Right lung (tissue), 5 donors: ENCODE measurements around the gene TIMM13. TPM values are rescaled to one million over a fixed set of nuclear protein-coding genes. Genes with fewer than 3 reads are reported as not detected.
"Not testable (repeated sequence)": the region's sequence is repeated elsewhere in the genome, so short reads cannot be mapped to it uniquely, and the experiment has no call there.

ENCODE experiments used
- DNase-seq, 2 donors: peaks; one replicate each; pipeline ENCODE4 v3.0.0-alpha.2; 2013
- polyA plus RNA-seq, 5 donors: library from polyadenylated mRNA; unstranded; fragments of 120-200 nt; gene quantifications; one replicate each; pipeline versions ENCODE4 v1.2.1 to v1.2.3, GENCODE V29; 2013; ENCODE audit warnings: inconsistent platforms in 1 of 5, low replicate concordance in 1 of 5; ENCODE audit not compliant: insufficient read length in 5 of 5, insufficient read depth in 1 of 5

TIMM13 gene
- polyA plus RNA-seq, 5 donors = 48.1 to 108 (median 65.5) TPM

DNA sequence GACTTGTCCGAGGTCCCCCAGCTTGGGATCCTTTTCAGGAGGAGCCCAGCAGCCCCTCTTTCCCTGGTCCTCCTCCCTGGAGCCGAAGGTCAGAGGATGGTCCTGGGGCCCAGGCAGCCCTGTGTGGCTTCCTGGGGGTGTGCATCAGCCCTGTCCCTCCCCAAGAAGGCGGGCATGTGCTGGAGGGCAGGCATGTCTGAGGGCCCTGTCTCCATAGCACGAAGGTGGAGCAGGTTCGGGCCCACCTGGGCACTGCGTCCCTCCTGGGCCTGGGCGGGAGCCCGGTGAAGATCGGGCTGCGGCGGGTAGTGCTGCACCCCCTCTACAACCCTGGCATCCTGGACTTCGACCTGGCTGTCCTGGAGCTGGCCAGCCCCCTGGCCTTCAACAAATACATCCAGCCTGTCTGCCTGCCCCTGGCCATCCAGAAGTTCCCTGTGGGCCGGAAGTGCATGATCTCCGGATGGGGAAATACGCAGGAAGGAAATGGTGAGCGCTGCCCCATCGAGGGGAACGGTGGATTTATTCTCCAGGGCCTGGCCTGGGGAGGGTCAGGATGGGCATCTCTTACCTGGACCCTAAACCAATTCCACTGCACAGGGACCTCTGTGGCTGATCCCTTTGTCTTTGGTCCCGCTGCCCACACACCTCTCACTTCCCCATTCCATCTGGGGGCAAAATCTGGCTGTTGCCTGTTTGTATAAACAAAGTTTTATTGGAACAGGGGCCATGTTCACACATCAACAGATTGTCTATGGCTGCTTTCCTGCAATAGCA is 10.9 kb downstream of the TIMM13 start:
- no peak for DNase-seq

- no peak for DNase-seq
These were observed 11.4 kb downstream of the TIMM13 start for GRCh38 chr19:2415973-2416319.

- no peak for DNase-seq
These were observed 12.0 kb downstream of the TIMM13 start for GRCh38 chr19:2415281-2415972.

GRCh38 chr19:2413629-2414028 is 13.8 kb downstream of the TIMM13 start:
- no peak for DNase-seq

- no peak for DNase-seq
These were observed 14.2 kb downstream of the TIMM13 start for GRCh38 chr19:2413159-2413558.

DNA sequence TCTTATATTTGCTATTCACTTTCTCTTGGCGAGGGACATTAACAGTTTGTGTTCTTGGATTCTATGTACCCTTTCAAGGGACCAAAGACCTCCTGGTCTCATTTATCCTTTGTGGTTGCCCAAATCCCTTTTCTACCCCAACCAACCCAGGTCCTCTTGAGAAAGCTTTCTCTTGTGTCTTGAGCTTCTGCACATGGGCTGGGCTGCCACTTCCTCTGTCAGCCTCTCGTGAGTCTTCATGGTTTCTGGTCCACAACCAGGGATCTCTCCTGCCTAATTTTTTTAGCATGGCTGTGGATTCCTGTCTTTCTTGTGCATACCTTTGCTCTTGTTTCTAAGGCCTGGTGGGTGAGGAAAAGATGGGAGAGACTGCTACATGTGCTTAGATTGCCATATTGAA is 14.9 kb downstream of the TIMM13 start:
- DNase-seq = no peak

DNA sequence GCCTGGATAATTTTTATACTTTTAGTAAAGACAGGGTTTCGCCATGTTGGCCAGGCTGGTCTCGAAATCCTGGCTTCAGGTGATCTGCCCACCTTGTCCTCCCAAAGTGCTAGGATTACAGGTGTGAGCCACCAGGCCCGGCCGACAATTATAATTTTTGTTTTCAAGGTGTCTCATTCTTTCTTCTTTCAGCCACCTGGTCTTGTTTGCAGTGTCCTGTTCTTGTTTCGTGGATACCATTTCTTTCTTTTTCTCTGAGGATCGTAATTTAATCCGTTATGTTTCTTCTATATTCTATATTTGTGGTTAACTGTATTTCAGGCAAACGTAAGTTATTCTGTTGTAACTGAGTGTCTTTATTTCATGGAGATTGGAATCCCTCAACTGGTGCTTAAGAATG is 15.7 kb downstream of the TIMM13 start:
- no peak for DNase-seq

- DNase-seq = no peak
These were observed 17.4 kb downstream of the TIMM13 start for GRCh38 chr19:2410023-2410422.

- no peak for DNase-seq
These were observed 18.0 kb downstream of the TIMM13 start for GRCh38 chr19:2409352-2409912.

DNA sequence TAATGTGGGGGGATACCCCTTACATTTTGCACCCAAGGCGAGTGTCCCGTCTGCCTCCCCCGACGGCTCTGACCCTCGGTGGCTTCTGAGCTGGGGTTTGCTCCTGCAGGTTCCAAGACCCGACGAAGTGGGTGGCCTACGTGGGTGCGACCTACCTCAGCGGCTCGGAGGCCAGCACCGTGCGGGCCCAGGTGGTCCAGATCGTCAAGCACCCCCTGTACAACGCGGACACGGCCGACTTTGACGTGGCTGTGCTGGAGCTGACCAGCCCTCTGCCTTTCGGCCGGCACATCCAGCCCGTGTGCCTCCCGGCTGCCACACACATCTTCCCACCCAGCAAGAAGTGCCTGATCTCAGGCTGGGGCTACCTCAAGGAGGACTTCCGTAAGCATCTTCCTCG is 19.1 kb downstream of the TIMM13 start:
- DNase-seq = no peak

DNA sequence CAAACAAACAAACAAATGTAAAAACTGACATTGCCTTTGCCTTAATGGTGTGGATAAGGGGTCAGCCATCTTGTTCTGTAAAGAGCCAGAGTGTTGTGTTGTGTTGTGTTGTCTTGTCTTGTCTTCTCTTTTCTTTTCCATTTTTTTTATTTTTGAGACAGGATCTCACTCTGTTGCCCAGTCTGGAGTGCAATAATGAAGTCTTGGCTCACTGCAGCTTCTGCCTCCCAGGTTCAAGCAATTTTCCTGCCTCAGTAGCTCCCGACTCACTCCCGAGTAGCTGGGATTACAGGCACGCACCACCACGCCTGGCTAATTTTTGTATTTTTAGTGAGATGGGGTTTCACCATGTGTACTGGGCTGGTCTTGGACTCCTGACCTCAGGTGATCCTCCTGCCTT is 27.8 kb downstream of the TIMM13 start:
- DNase-seq = no peak

DNA sequence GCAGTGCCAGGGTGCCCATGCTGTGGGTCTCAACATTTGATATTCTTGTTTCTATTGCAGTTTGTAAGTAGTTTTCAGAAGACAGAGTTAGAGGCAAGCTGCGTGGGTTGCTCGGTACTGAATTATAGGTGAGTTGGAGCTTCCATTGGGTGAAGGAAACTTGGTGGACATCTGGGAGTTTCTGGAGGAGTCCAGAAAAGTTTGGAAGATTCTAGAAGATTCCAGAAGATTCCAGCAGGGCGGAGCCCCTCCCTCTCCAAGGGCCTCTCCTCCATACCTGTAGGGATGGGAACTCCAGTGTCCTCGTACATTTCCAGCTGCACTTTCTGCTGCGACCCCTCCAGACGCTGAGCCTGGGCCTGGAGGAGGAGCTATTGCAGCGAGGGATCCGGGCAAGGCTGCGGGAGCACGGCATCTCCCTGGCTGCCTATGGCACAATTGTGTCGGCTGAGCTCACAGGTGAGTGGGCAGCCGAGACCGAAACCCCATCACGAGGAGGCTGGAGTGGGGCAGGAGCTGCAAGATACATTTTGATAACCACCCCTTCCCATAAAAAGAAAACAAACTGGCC is 28.6 kb downstream of the TIMM13 start:
- no peak for DNase-seq

GRCh38 chr19:2397173-2397572 is 30.2 kb downstream of the TIMM13 start:
- not testable (repeated sequence) for DNase-seq

DNA sequence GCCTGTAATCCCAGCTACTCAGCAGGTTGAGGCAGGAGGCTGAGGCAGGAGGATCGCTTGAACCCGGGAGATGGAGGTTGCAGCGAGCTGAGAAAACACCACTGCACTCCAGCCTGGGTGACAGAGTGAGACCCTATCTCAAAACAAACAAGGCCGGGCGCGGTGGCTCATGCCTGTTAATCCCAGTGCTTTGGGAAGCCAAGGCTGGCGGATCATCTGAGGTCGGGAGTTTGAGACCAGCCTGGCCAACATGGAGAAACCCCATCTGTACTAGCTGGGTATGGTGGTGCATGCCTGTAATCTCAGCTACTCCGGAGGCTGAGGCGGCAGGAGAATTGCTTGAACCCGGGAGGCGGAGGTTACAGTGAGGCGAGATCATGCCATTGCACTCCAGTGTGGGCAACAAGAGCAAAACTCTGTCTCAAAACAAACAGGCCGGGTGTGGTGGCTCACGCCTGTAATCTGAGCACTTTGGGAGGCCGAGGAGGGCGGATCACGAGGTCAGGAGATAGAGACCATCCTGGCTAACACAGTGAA is 32.0 kb downstream of the TIMM13 start:
- DNase-seq = not testable (repeated sequence)

- DNase-seq = no peak
These were observed 32.7 kb downstream of the TIMM13 start for GRCh38 chr19:2394442-2395292.

- DNase-seq = no peak
These were observed 33.3 kb downstream of the TIMM13 start for GRCh38 chr19:2394054-2394441.

- DNase-seq = not testable (repeated sequence)
These were observed 34.5 kb downstream of the TIMM13 start for GRCh38 chr19:2392899-2393298.

DNA sequence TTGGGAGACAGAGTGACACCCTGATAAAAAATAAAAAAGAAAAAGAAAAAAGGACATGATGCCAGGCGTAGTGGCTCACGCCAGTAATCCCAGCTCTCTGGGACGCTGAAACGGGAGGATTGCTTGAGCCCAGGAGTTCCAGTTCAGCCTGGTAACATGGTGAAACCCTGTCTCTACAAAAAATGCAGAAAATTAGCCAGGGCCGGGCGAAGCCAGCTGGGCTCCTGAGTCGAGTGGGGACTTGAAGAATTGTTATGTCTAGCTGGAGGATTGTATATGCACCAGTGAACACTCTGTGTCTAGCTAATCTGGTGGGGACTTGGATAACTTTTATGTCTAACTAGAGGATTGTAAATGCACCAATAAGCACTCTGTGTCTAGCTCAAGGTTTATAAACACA is 35.0 kb downstream of the TIMM13 start:
- no peak for DNase-seq

- peak; percentile 33 to 38 for DNase-seq
These were observed 36.2 kb downstream of the TIMM13 start for GRCh38 chr19:2391118-2391725.

DNA sequence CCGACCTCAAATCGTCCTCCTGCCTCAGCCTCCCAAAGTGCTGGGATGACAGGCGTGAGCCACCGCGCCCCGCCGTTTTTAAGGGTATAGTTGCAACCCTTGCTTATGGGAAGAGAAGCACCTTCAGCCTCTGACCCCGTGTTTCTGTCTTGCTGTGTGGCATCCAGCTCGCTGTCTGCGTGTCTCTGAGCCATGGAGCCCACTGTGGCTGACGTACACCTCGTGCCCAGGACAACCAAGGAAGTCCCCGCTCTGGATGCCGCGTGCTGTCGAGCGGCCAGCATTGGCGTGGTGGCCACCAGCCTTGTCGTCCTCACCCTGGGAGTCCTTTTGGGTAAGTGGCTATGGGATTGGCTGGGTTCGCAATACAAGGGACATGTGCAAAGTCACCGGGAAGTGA is 37.8 kb downstream of the TIMM13 start:
- DNase-seq = no peak
